H1 (cell line): ENCODE results near the gene PPARGC1A. TPM values are rescaled to one million over a fixed set of nuclear protein-coding genes. Genes with fewer than 3 reads are reported as not detected.

Experiments
- CTCF ChIA-PET: fragments of 300-600 bp; sonication (Branson Sonifier 250); formaldehyde crosslinking; loops from one replicate; lab custom pipeline; 2021; ENCODE audit not compliant: partially characterized antibody; lab: Charles Lee
- POLR2A ChIA-PET: fragments of 300-600 bp; sonication (Branson Sonifier 250); formaldehyde crosslinking; loops from one replicate; lab custom pipeline; 2021; ENCODE audit warnings: inconsistent platforms; ENCODE audit not compliant: partially characterized antibody; lab: Charles Lee
- DNase-seq, 2 experiments: peaks; one replicate each; pipeline versions ENCODE4 v3.0.0 to v3.0.0-alpha.2; 2010 to 2022; ENCODE audit warnings: low spot score in 2 of 2, low read depth in 1 of 2, mixed read lengths in 1 of 2
- FAIRE-seq: peaks from 2 replicates; lab custom pipeline; 2011; peaks lifted over from hg19 to GRCh38; lab: Jason Lieb, UNC
- H2AFZ ChIP-seq: 2 replicates; pipeline ENCODE4 v1.8.1; 2012; ENCODE audit warnings: low read length, inconsistent platforms
- H2AK5ac ChIP-seq: 2 replicates; pipeline ENCODE4 v1.6.1; 2013; ENCODE audit warnings: low read depth, low read length
- H2BK120ac ChIP-seq: replicated peaks from 2 replicates; pipeline ENCODE3; 2013; ENCODE audit warnings: low read depth, low read length, inconsistent platforms
- H2BK12ac ChIP-seq: 2 replicates; pipeline ENCODE4 v1.6.1; 2013; ENCODE audit warnings: low read depth, low read length
- H2BK15ac ChIP-seq: 2 replicates; pipeline ENCODE4 v1.6.1; 2013; ENCODE audit warnings: low read length
- H2BK20ac ChIP-seq: 2 replicates; pipeline ENCODE4 v1.6.1; 2013; ENCODE audit warnings: low read length
- H2BK5ac ChIP-seq: 2 replicates; pipeline ENCODE4 v1.6.1; 2013; ENCODE audit warnings: low read depth, low read length
- H3K14ac ChIP-seq: 2 replicates; pipeline ENCODE4 v1.6.1; 2013; ENCODE audit warnings: inconsistent platforms; ENCODE audit not compliant: insufficient read length
- H3K18ac ChIP-seq: 2 replicates; pipeline ENCODE4 v1.6.1; 2013; ENCODE audit warnings: low read length; ENCODE audit errors: extremely low read depth
- H3K23ac ChIP-seq: 2 replicates; pipeline ENCODE4 v1.6.1; 2013; ENCODE audit warnings: inconsistent platforms; ENCODE audit not compliant: insufficient read length
- H3K23me2 ChIP-seq: 2 replicates; pipeline ENCODE4 v1.6.1; 2013; ENCODE audit warnings: low read depth, low read length
- H3K27ac ChIP-seq: 2 replicates; pipeline ENCODE4 v1.6.1; 2011; ENCODE audit warnings: low read depth, low read length, inconsistent platforms
- H3K27me3 ChIP-seq, 4 experiments: replicated peaks in 1 of 4; 1 replicate in 1 of 4; 2 replicates in 3 of 4; pipeline versions ENCODE4 v1.6.1 to v1.8.1; 2011 to 2013; ENCODE audit warnings: low read length in 3 of 4, mild to moderate bottlenecking in 3 of 4, inconsistent platforms in 2 of 4, mixed read lengths in 2 of 4, moderate library complexity in 1 of 4; ENCODE audit not compliant: control insufficient read depth in 3 of 4, insufficient read depth in 3 of 4; ENCODE audit errors: extremely low read depth in 1 of 4
- H3K36me3 ChIP-seq, 4 experiments: 2 replicates each; pipeline versions ENCODE4 v1.6.1 to v1.8.1; 2011 to 2013; ENCODE audit warnings: mild to moderate bottlenecking in 4 of 4, low read length in 3 of 4, moderate library complexity in 2 of 4, control low read depth in 1 of 4, inconsistent platforms in 1 of 4; ENCODE audit not compliant: insufficient read depth in 4 of 4, control insufficient read depth in 2 of 4
- H3K4ac ChIP-seq: replicated peaks from 2 replicates; pipeline ENCODE3; 2013; ENCODE audit warnings: low read length, low read depth, mixed read lengths, inconsistent platforms; ENCODE audit not compliant: insufficient read length
- H3K4me1 ChIP-seq, 4 experiments: replicated peaks in 1 of 4; 1 replicate in 1 of 4; 2 replicates in 3 of 4; pipeline versions ENCODE4 v1.6.1 to v1.8.1; 2011 to 2013; ENCODE audit warnings: low read length in 3 of 4, inconsistent platforms in 2 of 4, mixed read lengths in 1 of 4; ENCODE audit not compliant: insufficient read depth in 4 of 4, control insufficient read depth in 3 of 4
- H3K4me2 ChIP-seq, 2 experiments: 2 replicates each; pipeline versions ENCODE4 v1.6.1 to v1.8.1; 2011 to 2013; ENCODE audit warnings: low read depth in 2 of 2, low read length in 2 of 2, control low read depth in 1 of 2, inconsistent platforms in 1 of 2, mild to moderate bottlenecking in 1 of 2; ENCODE audit not compliant: insufficient read depth in 1 of 2
- H3K4me3 ChIP-seq, 4 experiments: fragments of 200-600, 300-600 bp in 1 of 4; sonication (generic), shearing (Covaris generic), sonication (Bioruptor Twin) in 1 of 4; 2 replicates each; pipeline versions ENCODE4 v1.5.1 to v1.8.1; 2011 to 2016; ENCODE audit warnings: low read length in 4 of 4, low read depth in 3 of 4, control low read depth in 2 of 4, inconsistent platforms in 2 of 4, mild to moderate bottlenecking in 2 of 4, mixed read lengths in 1 of 4, moderate library complexity in 1 of 4; ENCODE audit not compliant: insufficient read depth in 2 of 4; ENCODE audit errors: extremely low read depth in 1 of 4
- H3K56ac ChIP-seq: replicated peaks from 2 replicates; pipeline ENCODE3; 2013; ENCODE audit warnings: low read depth, mild to moderate bottlenecking, mixed read lengths, low read length, inconsistent platforms; ENCODE audit not compliant: insufficient read length
- H3K79me1 ChIP-seq: 2 replicates; pipeline ENCODE4 v1.6.1; 2013; ENCODE audit warnings: low read depth, low read length, control low read depth
- H3K79me2 ChIP-seq, 2 experiments: 2 replicates each; pipeline versions ENCODE4 v1.6.1 to v1.8.1; 2012 to 2013; ENCODE audit warnings: low read length in 2 of 2, mild to moderate bottlenecking in 2 of 2, inconsistent platforms in 1 of 2; ENCODE audit not compliant: insufficient read depth in 2 of 2, control insufficient read depth in 1 of 2
- H3K9ac ChIP-seq, 4 experiments: replicated peaks in 1 of 4; 1 replicate in 1 of 4; 2 replicates in 3 of 4; pipeline versions ENCODE4 v1.6.1 to v1.8.1; 2011 to 2013; ENCODE audit warnings: low read depth in 3 of 4, low read length in 3 of 4, control low read depth in 2 of 4, mild to moderate bottlenecking in 2 of 4, moderate library complexity in 2 of 4, inconsistent platforms in 1 of 4; ENCODE audit errors: extremely low read depth in 1 of 4
- H3K9me3 ChIP-seq, 2 experiments: 2 replicates each; pipeline versions ENCODE4 v1.6.1 to v1.8.1; 2012 to 2013; ENCODE audit warnings: mild to moderate bottlenecking in 2 of 2, moderate library complexity in 2 of 2, control low read depth in 1 of 2, inconsistent platforms in 1 of 2, low read depth in 1 of 2, low read length in 1 of 2, mixed read lengths in 1 of 2; ENCODE audit not compliant: insufficient read depth in 2 of 2
- H4K20me1 ChIP-seq, 2 experiments: replicated peaks in 1 of 2; 2 replicates each; pipeline versions ENCODE3 to v1.8.1; 2011 to 2013; ENCODE audit warnings: inconsistent platforms in 2 of 2, low read length in 2 of 2, mild to moderate bottlenecking in 1 of 2; ENCODE audit not compliant: insufficient read depth in 2 of 2, control insufficient read depth in 1 of 2
- H4K5ac ChIP-seq: 2 replicates; pipeline ENCODE4 v1.6.1; 2013; ENCODE audit warnings: low read length, low read depth, mixed read lengths, inconsistent platforms; ENCODE audit not compliant: insufficient read length
- H4K8ac ChIP-seq: 2 replicates; pipeline ENCODE4 v1.8.0; 2013; ENCODE audit warnings: mild to moderate bottlenecking, moderate library complexity, low read length, inconsistent platforms; ENCODE audit not compliant: insufficient read depth; ENCODE audit errors: extremely low read depth
- H4K91ac ChIP-seq: replicated peaks from 2 replicates; pipeline ENCODE3; 2013; ENCODE audit warnings: low read length, mixed read lengths, inconsistent platforms; ENCODE audit not compliant: insufficient read length
- CREB1 ChIP-seq: IDR thresholded peaks from 2 replicates; pipeline ENCODE4 v1.6.1; 2012; ENCODE audit warnings: inconsistent platforms
- CTCF ChIP-seq, 3 experiments: IDR thresholded peaks; 1 replicate in 2 of 3; 2 replicates in 1 of 3; pipeline versions ENCODE4 v1.5.1 to v1.6.1; 2011; ENCODE audit warnings: low read length in 3 of 3, mild to moderate bottlenecking in 3 of 3, inconsistent platforms in 2 of 3, low read depth in 1 of 3, moderate library complexity in 1 of 3; ENCODE audit not compliant: insufficient read depth in 1 of 3; ENCODE audit errors: control extremely low read depth in 1 of 3
- KDM1A ChIP-seq: fragments of 200-600, 300-600 bp; sonication (generic); IDR thresholded peaks from 2 replicates; pipeline ENCODE4 v1.7.1; 2016; ENCODE audit warnings: mild to moderate bottlenecking, low read length, borderline replicate concordance
- MAFK ChIP-seq: IDR thresholded peaks from 2 replicates; pipeline ENCODE4 v1.6.1; 2012; ENCODE audit warnings: low read depth, mild to moderate bottlenecking, improper control_type of control experiment, low read length
- PHF8 ChIP-seq: fragments of 200-600 bp; sonication (generic); conservative IDR thresholded peaks from 2 replicates; pipeline ENCODE4 v1.7.1; 2012; ENCODE audit warnings: low read depth, mild to moderate bottlenecking, inconsistent platforms, low read length, moderate library complexity
- POLR2AphosphoS5 ChIP-seq: IDR thresholded peaks from 2 replicates; pipeline ENCODE4 v1.6.1; 2011; ENCODE audit warnings: low read depth, low read length
- POU5F1 ChIP-seq: IDR thresholded peaks from 2 replicates; pipeline ENCODE4 v1.6.1; 2011; ENCODE audit warnings: low read depth, mild to moderate bottlenecking, low read length, moderate library complexity
- RAD21 ChIP-seq, 2 experiments: IDR thresholded peaks in 1 of 2; conservative IDR thresholded peaks in 1 of 2; 2 replicates each; pipeline ENCODE4 v1.6.1; 2011; ENCODE audit warnings: low read depth in 2 of 2, low read length in 2 of 2, improper control_type of control experiment in 1 of 2, inconsistent platforms in 1 of 2, mild to moderate bottlenecking in 1 of 2, moderate library complexity in 1 of 2
- SIRT6 ChIP-seq: IDR thresholded peaks from one replicate; pipeline ENCODE4 v1.7.1; 2012; ENCODE audit warnings: low read length, inconsistent platforms
- SP4 ChIP-seq: IDR thresholded peaks from 2 replicates; pipeline ENCODE4 v1.6.1; 2012; ENCODE audit warnings: low read length, inconsistent platforms
- SRF ChIP-seq: IDR thresholded peaks from 2 replicates; pipeline ENCODE4 v1.6.1; 2011; ENCODE audit warnings: mild to moderate bottlenecking, low read depth, low read length, moderate library complexity
- TBP ChIP-seq: IDR thresholded peaks from 2 replicates; pipeline ENCODE4 v1.6.1; 2011; ENCODE audit warnings: low read depth, low read length, improper control_type of control experiment
- WGBS, 2 experiments: shearing (Covaris generic) in 1 of 2; methylation state at CpG; one replicate each; pipeline versions ENCODE4 v1.1.6 to v1.1.7; 2013 to 2015; ENCODE audit warnings: low lambda C conversion rate in 2 of 2, mixed read lengths in 2 of 2, inconsistent platforms in 1 of 2, low coverage in 1 of 2, missing lambda C conversion rate in 1 of 2; ENCODE audit not compliant: insufficient replicate concordance in 2 of 2, insufficient coverage in 1 of 2, insufficient read length in 1 of 2; ENCODE audit errors: extremely low coverage in 1 of 2, missing lambda C conversion rate in 1 of 2; 5-methylcytosine and 5-hydroxymethylcytosine counted together
- polyA plus RNA-seq, 7 experiments: library from polyadenylated mRNA; depleted of rRNA in 3 of 7; stranded (reverse) in 5 of 7; unstranded in 2 of 7; fragments of >200 nt in 5 of 7; fragments of 200-250 nt in 2 of 7; gene quantifications; 1 replicate in 5 of 7; 2 replicates in 1 of 7; 4 replicates in 1 of 7; pipeline versions ENCODE4 v1.2.1 to v1.2.3, GENCODE V29; 2011 to 2013; ENCODE audit warnings: missing spikeins in 2 of 7, mixed read lengths in 2 of 7
- total RNA-seq: library from RNA; stranded (reverse); fragmentation: NEBNext Ultra II Directional; extraction: Animal tissue kit (Norgen Biotek cat#: 25700); gene quantifications from 2 replicates; pipeline ENCODE4 v1.2.1, GENCODE V29; 2021

The PPARGC1A gene
- total and polyA plus RNA-seq, 2 of the 8 experiments (the other 6 are each of a cell fraction or from before 2014, with no cell fraction given), result 0.54 to 1.4 TPM

- H3K9me3 ChIP-seq, result no peaks in the 10 kb centered on the region
- no peak overlapping the region for H3K56ac ChIP-seq
- no peaks in the 10 kb centered on the region for H4K20me1 ChIP-seq
- H3K4me1 ChIP-seq, result peaks cover 12 to 22% (median 17%) of the 10 kb centered on the region in 4 experiments
- H3K27me3 ChIP-seq, result peaks cover 0 to 10% (median 3%) of the 10 kb centered on the region in 4 experiments; a peak in 3 of 7 replicates
- H4K5ac ChIP-seq, result no peak overlapping the region
- no peak for DNase-seq
- peak overlapping the region in 1 of 4 experiments; percentile 36; a peak in 4 of 8 replicates for H3K4me3 ChIP-seq
- CTCF ChIA-PET, result interaction anchor here (1.0 to 2.6 kb wide), 10 partner anchors 7 to 434 kb away, joined by 3 to 8 read pairs (median 4); no protein-coding TSS in a partner anchor
- peak overlapping the region; percentile 54; a peak in 3 of 4 replicates for H3K4me2 ChIP-seq
- H3K14ac ChIP-seq, result no peak overlapping the region
- no peak for FAIRE-seq
- H2BK20ac ChIP-seq, result no peak overlapping the region
- no peaks in the 10 kb centered on the region for H3K79me1 ChIP-seq
- H3K23ac ChIP-seq, result no peak overlapping the region
- H3K18ac ChIP-seq, result no peak overlapping the region
- H2BK12ac ChIP-seq, result no peak overlapping the region
- WGBS, 2 experiments, result 65% methylated on average over 3 of the region's 3 CpGs; no CpG with 5 or more reads in 1 of the 2 experiments
- H3K4ac ChIP-seq, result no peak overlapping the region
- POLR2A ChIA-PET, result interaction anchor here (1.6 kb wide), 1 partner anchor 9 kb away, joined by 4 read pairs; no protein-coding TSS in a partner anchor
- H4K8ac ChIP-seq, result no peak overlapping the region
- no peak overlapping the region for H4K91ac ChIP-seq
- no peak overlapping the region for H2BK15ac ChIP-seq
- no peak overlapping the region for H2BK120ac ChIP-seq
- no peaks in the 10 kb centered on the region for H3K36me3 ChIP-seq
- H3K9ac ChIP-seq, result no peak overlapping the region
- H2BK5ac ChIP-seq, result no peak overlapping the region
- no peaks in the 10 kb centered on the region; the same call in 1 of the 2 replicates for H3K23me2 ChIP-seq
- H2AK5ac ChIP-seq, result no peak overlapping the region; the same call in 1 of the 2 replicates
- H3K27ac ChIP-seq, result no peak overlapping the region
- no peaks in the 10 kb centered on the region for H3K79me2 ChIP-seq
- no peak overlapping the region for H2AFZ ChIP-seq
- no peak for TF ChIP-seq SP4
- TF ChIP-seq TBP, result no peak
- TF ChIP-seq POU5F1, result no peak
- TF ChIP-seq CREB1, result no peak
- no peak for TF ChIP-seq PHF8
- no peak for TF ChIP-seq MAFK
- TF ChIP-seq RAD21 (IDR thresholded peaks at IDR 0.05 in 1 of 2, conservative IDR thresholded peaks at IDR 0.05 in 1 of 2; ENCODE audit: low read depth in 2 of 2, low read length in 2 of 2), result no peak
- no peak for TF ChIP-seq SIRT6
- TF ChIP-seq KDM1A, result no peak
- no peak for TF ChIP-seq CTCF (IDR thresholded peaks at IDR 0.05; ENCODE audit: control extremely low read depth in 1 of 3, insufficient read depth in 1 of 3, low read depth in 1 of 3, low read length in 3 of 3)
- no peak for TF ChIP-seq POLR2AphosphoS5
- TF ChIP-seq SRF, result no peak
Measured at GRCh38 chr4:23889391-23889790, 456 bp downstream of the PPARGC1A start.
